K562 (cell line): Measurements from ENCODE around the gene BCAS4. TPM values are rescaled to one million over a fixed set of nuclear protein-coding genes. Genes with fewer than 3 reads are reported as not detected.

Source experiments
- CHD2 ChIP-seq: IDR thresholded peaks from 2 replicates; pipeline ENCODE4 v1.6.1; 2011; ENCODE audit warnings: low read depth, low read length
- ETS2 ChIP-seq: IDR thresholded peaks from 2 replicates; pipeline ENCODE4 v1.6.1; 2016; ENCODE audit warnings: borderline replicate concordance, missing genetic modification characterization, mild to moderate bottlenecking, moderate library complexity, missing compliant biosample characterization; ENCODE audit not compliant: poor library complexity, severe bottlenecking
- ETV6 ChIP-seq, 3 experiments: fragments of 150-350 bp in 1 of 3; sonication (generic) in 1 of 3; formaldehyde crosslinking in 1 of 3; IDR thresholded peaks; 2 replicates each; pipeline versions ENCODE4 v1.6.1 to v1.8.0; 2014 to 2022; ENCODE audit warnings: borderline replicate concordance in 2 of 3, low read depth in 2 of 3, antibody characterized with exemption in 1 of 3, low read length in 1 of 3, mild to moderate bottlenecking in 1 of 3, missing genetic modification reagents in 1 of 3
- FOXM1 ChIP-seq, 2 experiments: fragments of 450-650 bp in 1 of 2; sonication (generic) in 1 of 2; formaldehyde crosslinking in 1 of 2; IDR thresholded peaks; 2 replicates each; pipeline versions ENCODE4 v1.6.1 to v1.9.0; 2017 to 2022; ENCODE audit warnings: low read depth in 2 of 2, mild to moderate bottlenecking in 2 of 2, missing genetic modification reagents in 1 of 2, moderate library complexity in 1 of 2
- HDGF ChIP-seq: fragments of 450-650 bp; IDR thresholded peaks from 2 replicates; pipeline ENCODE4 v1.6.1; 2016
- HOXB6 ChIP-seq: fragments of 250-450 bp; sonication (Bioruptor Pico); IDR thresholded peaks from 2 replicates; pipeline ENCODE4 v1.5.1; 2022; ENCODE audit warnings: mild to moderate bottlenecking, borderline replicate concordance
- KAT2B ChIP-seq: IDR thresholded peaks from one replicate; pipeline ENCODE4 v1.6.1; 2012; ENCODE audit warnings: low read depth, mild to moderate bottlenecking, control low read depth, inconsistent platforms, low read length, moderate library complexity
- KDM5B ChIP-seq: fragments of 200-600 bp; sonication (generic); IDR thresholded peaks from 2 replicates; pipeline ENCODE4 v1.6.1; 2012; ENCODE audit warnings: low read depth, mild to moderate bottlenecking, moderate library complexity, low read length, control low read depth, inconsistent platforms; ENCODE audit not compliant: insufficient replicate concordance
- MEF2D ChIP-seq: conservative IDR thresholded peaks from 2 replicates; pipeline ENCODE4 v1.6.1; 2016; ENCODE audit warnings: low read depth, missing genetic modification characterization, missing compliant biosample characterization
- MTF1 ChIP-seq: fragments of 250-450 bp; sonication (Bioruptor Pico); IDR thresholded peaks from 2 replicates; pipeline ENCODE4 v1.9.0; 2021; ENCODE audit warnings: moderate library complexity, mild to moderate bottlenecking, inconsistent platforms, borderline replicate concordance
- MYNN ChIP-seq, 2 experiments: sonication (generic); formaldehyde crosslinking in 1 of 2; IDR thresholded peaks; 2 replicates each; pipeline versions ENCODE4 v1.5.0 to v1.6.1; 2016 to 2020; ENCODE audit warnings: antibody characterized with exemption in 1 of 2, missing genetic modification reagents in 1 of 2
- NCOA6 ChIP-seq: fragments of 450-650 bp; IDR thresholded peaks from 2 replicates; pipeline ENCODE4 v1.6.1; 2017; ENCODE audit warnings: mild to moderate bottlenecking
- NFATC3 ChIP-seq: fragments of 450-650 bp; IDR thresholded peaks from 2 replicates; pipeline ENCODE4 v1.6.1; 2017; ENCODE audit warnings: mild to moderate bottlenecking
- POU5F1 ChIP-seq: fragments of 150-350 bp; IDR thresholded peaks from 2 replicates; pipeline ENCODE4 v1.6.1; 2014; ENCODE audit warnings: borderline replicate concordance, low read length, low read depth, mild to moderate bottlenecking; ENCODE audit not compliant: partially characterized antibody
- PTTG1 ChIP-seq: fragments of 450-650 bp; IDR thresholded peaks from 2 replicates; pipeline ENCODE4 v1.6.1; 2016; ENCODE audit warnings: low read depth, mild to moderate bottlenecking, missing genetic modification characterization, missing compliant biosample characterization
- RAD21 ChIP-seq, 2 experiments: fragments of 250-450 bp in 1 of 2; fragments of 450-650 bp in 1 of 2; sonication (Bioruptor Pico) in 1 of 2; formaldehyde crosslinking in 1 of 2; IDR thresholded peaks in 1 of 2; conservative IDR thresholded peaks in 1 of 2; 2 replicates each; pipeline versions ENCODE4 v1.4.0 to v1.8.0; 2020 to 2022; ENCODE audit warnings: mild to moderate bottlenecking in 2 of 2, moderate library complexity in 1 of 2
- RFX1 ChIP-seq: fragments of 450-650 bp; IDR thresholded peaks from 2 replicates; pipeline ENCODE4 v1.6.1; 2016; ENCODE audit warnings: mild to moderate bottlenecking, moderate library complexity
- SMAD4 ChIP-seq: fragments of 250-450 bp; sonication (Bioruptor Pico); conservative IDR thresholded peaks from 2 replicates; pipeline ENCODE4 v1.8.0; 2021; ENCODE audit warnings: inconsistent platforms, mild to moderate bottlenecking, moderate library complexity
- SNRNP70 ChIP-seq: fragments of 200-400 bp; formaldehyde crosslinking; optimal IDR thresholded peaks from 2 replicates; pipeline ENCODE3; 2017; ENCODE audit warnings: low read depth, low read length
- ZC3H4 ChIP-seq: sonication (generic); formaldehyde crosslinking; IDR thresholded peaks from 2 replicates; pipeline ENCODE4 v1.9.0; 2021; ENCODE audit warnings: missing genetic modification reagents, borderline replicate concordance
- ZNF175 ChIP-seq: fragments of 200-800 bp; sonication (Bioruptor generic); IDR thresholded peaks from 2 replicates; pipeline ENCODE4 v1.6.1; 2016; ENCODE audit warnings: low read depth, mild to moderate bottlenecking, missing genetic modification characterization, missing compliant biosample characterization
- polyA plus RNA-seq, 8 experiments: library from polyadenylated mRNA; depleted of rRNA in 4 of 8; stranded (reverse) in 5 of 8; unstranded in 3 of 8; fragments of >200 nt; fragmentation: Nextera tagmentation in 2 of 8; fragmentation: Illumina TruSeq in 1 of 8; extraction: Ambion mirVana in 2 of 8; extraction: Trizol in 1 of 8; gene quantifications; 2 replicates each; pipeline versions ENCODE4 v1.2.1 to v1.2.3, GENCODE V29; 2011 to 2014; ENCODE audit warnings: inconsistent platforms in 1 of 8, missing spikeins in 1 of 8
- total RNA-seq, 7 experiments: library from RNA; depleted of rRNA in 6 of 7; stranded (reverse); fragments of >200 nt in 6 of 7; fragmentation: Illumina TruSeq in 2 of 7; extraction: Trizol in 2 of 7; gene quantifications; 2 replicates each; pipeline versions ENCODE4 v1.2.1 to v1.2.3, GENCODE V29; 2011 to 2021; ENCODE audit warnings: low replicate concordance in 1 of 7
- TF ChIP-seq, protein P1 (sequence below), 2 experiments: fragments of 250-450 bp in 1 of 2; fragments of 450-650 bp in 1 of 2; sonication (Bioruptor Pico) in 1 of 2; IDR thresholded peaks; 2 replicates each; pipeline versions ENCODE4 v1.6.1 to v1.8.0; 2016 to 2021; ENCODE audit warnings: mild to moderate bottlenecking in 2 of 2, moderate library complexity in 2 of 2, missing compliant biosample characterization in 1 of 2, missing genetic modification characterization in 1 of 2
- TF ChIP-seq, protein P2 (sequence below), 2 experiments: fragments of 450-650 bp; conservative IDR thresholded peaks; 2 replicates each; pipeline ENCODE4 v1.6.1; 2017; ENCODE audit warnings: mild to moderate bottlenecking in 2 of 2, moderate library complexity in 2 of 2

BCAS4 gene
- total and polyA plus RNA-seq, 9 of the 15 experiments (the other 6 are each of a cell fraction or from before 2014, with no cell fraction given) = 0.15 to 2.3 (median 0.47) TPM

DNA sequence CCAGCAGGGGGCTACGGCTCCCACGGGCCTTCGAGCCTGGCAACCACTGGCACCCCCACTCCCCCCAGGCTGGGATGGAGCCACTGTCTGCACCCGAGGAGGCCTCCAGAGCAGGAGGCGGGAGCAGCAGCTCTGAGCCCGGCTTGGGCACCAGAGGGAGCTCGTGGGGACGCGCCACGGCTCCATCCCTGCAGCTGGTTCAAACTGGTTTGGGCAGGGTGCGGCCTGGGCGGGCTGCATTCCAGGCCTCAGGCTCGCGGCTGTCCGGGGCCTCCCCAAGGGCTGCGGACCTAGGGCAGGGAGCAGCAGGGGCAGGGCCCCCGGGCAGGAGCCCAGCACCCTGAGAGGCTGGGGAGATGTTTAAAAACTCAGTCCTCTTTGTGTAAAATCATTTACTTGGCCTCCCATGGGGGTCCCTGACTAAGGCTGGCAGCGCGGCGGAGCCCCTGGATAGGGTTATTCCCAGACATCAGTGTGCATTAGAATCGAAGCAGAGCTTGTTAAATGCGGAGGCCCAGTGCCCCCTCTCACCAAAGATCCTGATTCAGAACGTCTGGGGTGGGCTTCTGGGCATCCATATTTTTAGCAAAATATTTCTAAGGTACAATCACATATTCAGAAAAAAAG, 4.1 kb upstream of the BCAS4 start (continued):
- TF ChIP-seq, protein P1, sequence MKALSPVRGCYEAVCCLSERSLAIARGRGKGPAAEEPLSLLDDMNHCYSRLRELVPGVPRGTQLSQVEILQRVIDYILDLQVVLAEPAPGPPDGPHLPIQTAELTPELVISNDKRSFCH (CRISPR knock-in tag; IDR thresholded peaks at IDR 0.05) = no peak
- TF ChIP-seq, protein P1 (tag; IDR thresholded peaks at IDR 0.05) = peak; percentile 85
- TF ChIP-seq ETS2 (tag) (no peak), HOXB6 (CRISPR knock-in tag) (no peak), NFATC3 (peak; percentile 64; the same call in 1 of the 2 replicates), MEF2D (no peak), RFX1 (no peak), MYNN (IDR thresholded peaks at IDR 0.05) (peak; percentile 77), MYNN (CRISPR knock-in tag; IDR thresholded peaks at IDR 0.05) (no peak), POU5F1 (no peak), RAD21 (CRISPR knock-in tag; conservative IDR thresholded peaks at IDR 0.05 in 1 of 2, IDR thresholded peaks at IDR 0.05 in 1 of 2) (peak; percentile 45 to 47), HDGF (no peak), ZC3H4 (CRISPR knock-in tag) (no peak), MTF1 (CRISPR knock-in tag) (no peak), FOXM1 (IDR thresholded peaks at IDR 0.05; ENCODE audit: low read depth) (no peak), FOXM1 (CRISPR knock-in tag; IDR thresholded peaks at IDR 0.05; ENCODE audit: low read depth) (no peak), KAT2B (peak; percentile 89), CHD2 (no peak), PTTG1 (no peak), NCOA6 (no peak), ETV6 (IDR thresholded peaks at IDR 0.05; ENCODE audit: borderline replicate concordance in 1 of 2, low read depth in 2 of 2, low read length in 1 of 2) (no peak), ETV6 (CRISPR knock-in tag; IDR thresholded peaks at IDR 0.05; ENCODE audit: borderline replicate concordance) (no peak), KDM5B (peak; percentile 83), SMAD4 (CRISPR knock-in tag) (peak; percentile 86), ZNF175 (peak; percentile 61; the same call in 1 of the 2 replicates), SNRNP70 (no peak)
- TF ChIP-seq, protein P2, sequence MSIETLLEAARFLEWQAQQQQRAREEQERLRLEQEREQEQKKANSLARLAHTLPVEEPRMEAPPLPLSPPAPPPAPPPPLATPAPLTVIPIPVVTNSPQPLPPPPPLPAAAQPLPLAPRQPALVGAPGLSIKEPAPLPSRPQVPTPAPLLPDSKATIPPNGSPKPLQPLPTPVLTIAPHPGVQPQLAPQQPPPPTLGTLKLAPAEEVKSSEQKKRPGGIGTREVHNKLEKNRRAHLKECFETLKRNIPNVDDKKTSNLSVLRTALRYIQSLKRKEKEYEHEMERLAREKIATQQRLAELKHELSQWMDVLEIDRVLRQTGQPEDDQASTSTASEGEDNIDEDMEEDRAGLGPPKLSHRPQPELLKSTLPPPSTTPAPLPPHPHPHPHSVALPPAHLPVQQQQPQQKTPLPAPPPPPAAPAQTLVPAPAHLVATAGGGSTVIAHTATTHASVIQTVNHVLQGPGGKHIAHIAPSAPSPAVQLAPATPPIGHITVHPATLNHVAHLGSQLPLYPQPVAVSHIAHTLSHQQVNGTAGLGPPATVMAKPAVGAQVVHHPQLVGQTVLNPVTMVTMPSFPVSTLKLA (conservative IDR thresholded peaks at IDR 0.05) = peak in 1 of 2 experiments; percentile 35; a peak in 1 of 4 replicates
